Stimulated activated naive B cell treated with anti-CD40 and anti-IgM and Interleukin-4, amounts not matched to agents 10 μg/mL and 1 μg/mL and 100 μg/mL, for 72 hours (primary cell): ENCODE data around the gene LARGE1.

ENCODE experiments used
- ATAC-seq, 2 donors: fragments of 150-1000 bp; cut with Tn5 transposase; replicated peaks; 2 replicates each; pipeline ENCODE4 v1.10.0; 2021; ENCODE audit warnings: moderate library complexity in 1 of 2
- DNase-seq: peaks from one replicate; pipeline ENCODE4 v3.0.0; 2021
- H3K27ac Mint-ChIP-seq: one replicate; pipeline ENCODE4 v1.8.0; 2022; ENCODE audit warnings: mild to moderate bottlenecking, mixed read lengths
- H3K27me3 Mint-ChIP-seq, 2 donors: one replicate each; pipeline ENCODE4 v1.8.0; 2022; ENCODE audit warnings: mixed read lengths in 2 of 2
- H3K36me3 Mint-ChIP-seq, 2 donors: one replicate each; pipeline ENCODE4 v1.8.0; 2022; ENCODE audit warnings: mixed read lengths in 2 of 2, mild to moderate bottlenecking in 1 of 2
- H3K4me1 Mint-ChIP-seq, 2 donors: one replicate each; pipeline ENCODE4 v1.8.0; 2022; ENCODE audit warnings: mixed read lengths in 2 of 2, mild to moderate bottlenecking in 1 of 2
- H3K4me3 Mint-ChIP-seq, 2 donors: one replicate each; pipeline ENCODE4 v1.8.0; 2022; ENCODE audit warnings: mild to moderate bottlenecking in 2 of 2, mixed read lengths in 2 of 2, moderate library complexity in 1 of 2
- H3K9me3 Mint-ChIP-seq, 2 donors: one replicate each; pipeline ENCODE4 v1.8.0; 2022; ENCODE audit warnings: mixed read lengths in 2 of 2, mild to moderate bottlenecking in 1 of 2

LARGE1 gene

DNA sequence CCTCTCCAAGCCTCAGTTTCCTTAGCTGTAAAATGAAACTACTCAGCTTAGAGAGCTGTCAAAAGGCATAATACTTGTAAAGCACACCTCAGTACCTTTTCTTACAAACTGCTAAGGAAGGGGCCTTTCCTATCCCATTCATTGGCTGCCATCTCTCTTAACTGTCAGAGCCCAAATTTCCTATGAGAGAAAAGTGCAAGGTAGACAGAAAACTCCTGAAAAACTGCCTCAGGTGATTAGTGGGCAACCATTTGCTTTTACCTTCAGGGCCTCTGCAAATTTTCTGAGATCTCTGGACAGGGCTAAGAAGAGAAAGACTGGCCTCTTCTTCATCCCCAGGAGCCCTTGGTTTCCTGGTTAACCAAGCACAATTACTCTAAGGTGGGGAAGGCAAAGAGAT lies 13.8 kb downstream of the LARGE1 start:
- H3K9me3 Mint-ChIP-seq, result no peaks in the 10 kb centered on the region
- peaks cover 24 to 25% of the 10 kb centered on the region in 2 donors for H3K4me1 Mint-ChIP-seq
- DNase-seq, result no peak
- no peak overlapping the region for H3K27ac Mint-ChIP-seq
- no peak overlapping the region for H3K4me3 Mint-ChIP-seq
- H3K27me3 Mint-ChIP-seq, result peaks cover 0 to 5% of the 10 kb centered on the region in 2 donors
- ATAC-seq, result no peak
- peaks cover 4 to 19% of the 10 kb centered on the region in 2 donors for H3K36me3 Mint-ChIP-seq

DNA sequence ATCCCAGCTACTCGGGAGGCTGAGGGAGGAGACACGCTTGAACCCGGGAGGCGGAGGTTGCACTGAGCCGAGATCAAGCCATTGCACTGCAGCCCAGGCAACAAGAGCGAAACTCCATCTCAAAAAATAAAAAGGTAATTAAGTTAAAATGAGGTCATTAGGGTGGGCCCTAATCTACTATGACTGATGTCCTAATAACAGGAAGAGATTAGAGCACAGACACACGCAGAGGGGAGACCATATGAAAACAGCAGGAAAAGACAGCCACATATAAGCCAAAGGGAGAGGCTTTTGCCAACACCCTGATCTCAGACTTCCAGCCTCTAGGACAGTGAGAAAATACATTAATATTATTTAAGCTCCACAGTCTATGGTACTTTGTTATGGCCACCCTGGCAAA lies 17.3 kb downstream of the LARGE1 start:
- Mint-ChIP-seq H3K36me3 (peaks cover 1 to 6% of the 10 kb centered on the region in 2 donors), H3K4me1 (peaks cover 24 to 39% of the 10 kb centered on the region in 2 donors), H3K27me3 (peaks cover 0 to 5% of the 10 kb centered on the region in 2 donors), H3K27ac (no peak overlapping the region), H3K4me3 (no peak overlapping the region), H3K9me3 (no peaks in the 10 kb centered on the region)
- DNase-seq, result no peak
- ATAC-seq, result no peak

DNA sequence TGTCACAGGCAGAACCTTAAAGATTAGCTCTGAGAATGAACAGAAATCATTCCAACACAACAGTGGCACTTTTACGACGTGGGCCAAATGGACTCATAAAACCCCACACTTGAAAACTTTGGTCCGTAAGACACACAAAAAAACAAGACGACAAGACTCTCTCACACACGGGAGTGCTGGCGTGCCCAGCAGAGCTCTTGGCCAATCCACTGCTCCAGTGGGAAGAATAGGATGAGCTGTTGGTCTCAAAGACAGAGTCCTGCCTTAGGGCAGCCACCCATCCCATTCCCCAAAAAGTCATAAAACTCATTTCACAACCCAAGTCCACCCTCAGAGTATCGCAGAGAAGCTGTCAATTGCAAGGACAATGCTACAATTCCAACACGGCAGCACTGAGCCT lies 18.2 kb downstream of the LARGE1 start:
- H3K4me1 Mint-ChIP-seq, result peaks cover 27 to 46% of the 10 kb centered on the region in 2 donors
- ATAC-seq (no peak), DNase-seq (no peak)
- H3K27me3 Mint-ChIP-seq, result peaks cover 0 to 5% of the 10 kb centered on the region in 2 donors
- no peaks in the 10 kb centered on the region for H3K9me3 Mint-ChIP-seq
- H3K27ac Mint-ChIP-seq, result no peak overlapping the region
- no peak overlapping the region for H3K4me3 Mint-ChIP-seq
- peaks cover 0 to 6% of the 10 kb centered on the region in 2 donors for H3K36me3 Mint-ChIP-seq

DNA sequence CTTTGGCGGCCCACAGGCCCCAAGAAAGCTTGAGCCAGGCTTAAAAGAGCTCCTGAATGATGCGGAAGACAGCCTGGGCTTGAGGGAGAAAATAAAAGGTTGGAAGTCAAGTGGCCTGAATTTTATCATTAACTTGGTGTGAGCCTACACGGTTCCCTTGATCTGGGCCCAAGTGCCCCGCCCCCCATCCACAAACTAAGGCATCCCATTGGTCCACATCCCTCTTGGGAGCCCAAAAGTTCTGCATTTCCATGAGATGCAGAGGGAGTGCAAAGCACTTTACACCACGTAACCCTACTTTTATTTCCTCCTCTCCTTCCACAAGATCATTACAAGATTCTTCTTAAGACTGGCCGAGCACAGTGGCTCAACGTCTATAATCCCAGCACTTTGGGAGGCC lies 22.2 kb downstream of the LARGE1 start:
- Mint-ChIP-seq H3K4me3 (no peak overlapping the region), H3K4me1 (peaks cover 50 to 65% of the 10 kb centered on the region in 2 donors)
- no peak for ATAC-seq

DNA sequence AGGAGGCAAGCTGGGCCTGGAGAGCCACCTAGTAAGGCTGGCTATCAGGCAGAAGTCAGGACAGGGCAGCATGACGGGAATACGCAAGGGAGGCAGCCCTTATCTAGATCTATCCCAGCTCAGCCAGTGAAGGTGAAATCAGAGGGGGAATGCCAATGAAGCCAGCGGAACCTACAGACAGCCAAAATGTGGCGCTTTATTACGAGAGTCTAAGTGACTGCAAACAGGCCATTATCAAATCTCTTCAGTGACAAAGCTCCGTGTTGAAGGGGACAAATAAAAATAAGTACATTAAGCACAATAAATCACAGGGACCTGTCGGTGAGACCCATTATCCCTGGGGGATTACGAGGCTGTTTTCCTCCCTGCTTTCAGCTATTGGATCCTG lies 22.8 kb downstream of the LARGE1 start:
- Mint-ChIP-seq H3K4me3 (peak overlapping the region in 1 of 2 donors; percentile 18), H3K9me3 (peaks cover 4% of the 10 kb centered on the region in 2 donors), H3K36me3 (peaks cover 5 to 19% of the 10 kb centered on the region in 2 donors), H3K27ac (no peak overlapping the region), H3K27me3 (peaks cover 0 to 5% of the 10 kb centered on the region in 2 donors), H3K4me1 (peaks cover 51 to 68% of the 10 kb centered on the region in 2 donors)
- no peak for ATAC-seq
- no peak for DNase-seq

More for the DNA sequence above, 22.2 kb downstream of the LARGE1 start:
- Mint-ChIP-seq H3K27ac (no peak overlapping the region), H3K9me3 (peaks cover 4% of the 10 kb centered on the region in 2 donors), H3K36me3 (peaks cover 5 to 19% of the 10 kb centered on the region in 2 donors), H3K27me3 (peaks cover 0 to 5% of the 10 kb centered on the region in 2 donors)
- no peak for DNase-seq

DNA sequence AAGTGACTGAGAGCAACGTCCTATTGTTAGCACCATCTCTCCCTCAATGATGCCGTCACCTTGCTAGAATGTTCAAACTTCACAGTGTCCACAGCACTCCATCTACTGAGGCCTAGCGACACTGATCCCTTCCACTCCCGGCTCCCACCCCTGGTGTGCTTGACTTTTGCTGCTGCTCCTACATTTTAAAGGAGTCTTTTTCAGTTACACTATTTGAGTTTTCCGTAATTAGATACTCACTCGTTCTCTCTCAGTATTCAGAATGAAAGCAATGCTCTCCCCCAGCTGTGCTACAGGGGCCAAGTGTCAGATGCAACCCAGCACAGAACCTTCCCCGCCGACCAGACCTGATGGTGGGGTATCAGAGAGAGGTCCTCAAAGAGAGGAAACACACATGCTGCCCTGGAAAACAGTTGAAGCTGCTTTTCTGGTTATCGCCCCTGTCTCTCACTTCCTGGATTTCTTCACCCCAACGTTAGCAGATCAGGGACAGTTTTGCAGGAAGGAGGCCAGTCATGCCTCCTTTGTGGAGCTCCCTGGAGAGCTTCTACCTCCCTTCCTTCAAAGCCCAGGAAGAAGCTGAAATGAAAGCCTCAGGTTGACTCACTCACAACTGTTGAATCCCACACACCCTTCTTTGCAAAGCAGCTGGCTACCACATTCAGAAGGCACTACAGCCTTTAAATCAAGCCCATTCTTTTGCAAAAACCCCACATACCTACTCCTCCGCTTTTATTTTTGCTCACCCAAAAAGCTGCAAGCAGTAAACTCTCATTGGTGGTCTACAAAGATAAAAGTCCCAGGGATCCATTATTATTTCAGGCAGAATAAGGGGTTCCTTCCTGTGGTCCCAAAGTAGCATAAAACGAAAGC lies 23.5 kb downstream of the LARGE1 start:
- H3K27ac Mint-ChIP-seq, result peak overlapping the region; percentile 85
- H3K27me3 Mint-ChIP-seq, result no peaks in the 10 kb centered on the region
- DNase-seq (no peak), ATAC-seq (peak; percentile 52 to 71)
- H3K4me3 Mint-ChIP-seq, result peak overlapping the region in 1 of 2 donors; percentile 18
- peaks cover 4% of the 10 kb centered on the region in 2 donors for H3K9me3 Mint-ChIP-seq
- peaks cover 55 to 68% of the 10 kb centered on the region in 2 donors for H3K4me1 Mint-ChIP-seq
- peaks cover 5 to 19% of the 10 kb centered on the region in 2 donors for H3K36me3 Mint-ChIP-seq

DNA sequence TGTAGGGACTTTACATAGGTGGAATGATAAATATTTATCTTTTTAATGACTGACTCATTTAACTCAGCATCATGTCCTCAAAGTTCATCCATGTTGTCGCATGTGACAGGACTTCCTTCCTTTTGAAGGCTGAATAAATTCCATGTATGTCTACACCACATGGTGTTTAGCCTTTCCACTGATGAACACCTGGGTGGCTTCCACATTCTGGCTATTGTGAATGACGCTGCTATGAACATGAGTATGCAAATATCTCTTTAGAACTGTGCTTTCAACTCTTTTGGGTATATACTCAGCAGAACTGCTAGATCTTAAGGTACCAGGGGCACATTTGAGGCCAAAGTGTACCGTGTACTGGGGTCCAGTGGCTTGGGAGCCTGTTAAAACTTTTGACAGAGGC lies 24.1 kb downstream of the LARGE1 start:
- peak; percentile 67 to 79 for ATAC-seq
- peak overlapping the region; percentile 85 for H3K27ac Mint-ChIP-seq

DNA sequence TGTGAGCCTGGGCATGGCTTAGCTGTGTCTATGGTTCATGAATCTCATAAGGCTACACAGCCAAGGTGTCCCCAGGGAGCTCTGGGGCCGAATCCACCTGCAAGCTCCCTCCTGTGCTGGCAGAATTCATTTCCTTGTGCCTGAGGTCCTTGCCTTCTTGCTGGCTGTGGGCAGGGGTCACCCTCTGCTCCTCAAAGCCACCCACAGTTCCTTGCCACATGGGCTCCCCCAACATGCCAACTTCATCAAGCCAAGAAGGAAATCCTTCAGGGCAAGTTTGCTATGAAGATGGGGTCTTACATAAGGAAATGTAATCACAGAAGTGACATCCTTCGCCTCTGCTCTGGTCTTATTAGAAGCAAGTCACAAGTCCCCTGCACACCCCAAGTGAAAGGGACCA lies 24.8 kb downstream of the LARGE1 start:
- Mint-ChIP-seq H3K36me3 (peaks cover 5 to 19% of the 10 kb centered on the region in 2 donors), H3K4me1 (peaks cover 55 to 65% of the 10 kb centered on the region in 2 donors), H3K4me3 (no peak overlapping the region)

More for the DNA sequence above, 24.1 kb downstream of the LARGE1 start:
- Mint-ChIP-seq H3K4me1 (peaks cover 55 to 68% of the 10 kb centered on the region in 2 donors), H3K9me3 (peaks cover 4% of the 10 kb centered on the region in 2 donors), H3K27me3 (no peaks in the 10 kb centered on the region), H3K4me3 (peak overlapping the region in 1 of 2 donors; percentile 8), H3K36me3 (peaks cover 5 to 19% of the 10 kb centered on the region in 2 donors)
- peak; percentile 4 for DNase-seq

DNA sequence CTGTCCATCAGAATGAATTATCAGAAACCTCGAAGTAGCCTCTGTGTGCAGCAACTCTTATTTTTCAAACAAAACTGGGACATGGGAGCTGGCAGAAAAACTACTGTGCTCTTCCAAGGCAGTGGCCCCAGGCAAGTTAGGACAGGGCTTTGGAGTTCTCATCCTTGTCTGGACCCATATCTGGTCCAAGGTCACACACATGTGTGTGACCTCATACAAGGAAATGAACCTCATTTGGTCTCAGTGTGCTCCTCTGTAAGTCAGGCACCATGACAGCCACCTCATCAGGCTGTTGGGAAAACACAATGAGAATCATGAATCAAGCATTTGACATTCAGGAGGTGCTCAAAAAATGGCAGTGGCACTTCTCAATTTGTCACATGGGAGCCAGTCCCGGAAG lies 25.8 kb downstream of the LARGE1 start:
- H3K4me3 Mint-ChIP-seq, result no peak overlapping the region
- ATAC-seq (no peak), DNase-seq (no peak)
- peaks cover 5 to 13% of the 10 kb centered on the region in 2 donors for H3K36me3 Mint-ChIP-seq
- peaks cover 4% of the 10 kb centered on the region in 2 donors for H3K9me3 Mint-ChIP-seq
- H3K27ac Mint-ChIP-seq, result peak overlapping the region; percentile 57
- H3K4me1 Mint-ChIP-seq, result peaks cover 52 to 68% of the 10 kb centered on the region in 2 donors
- no peaks in the 10 kb centered on the region for H3K27me3 Mint-ChIP-seq

More for the DNA sequence above, 24.8 kb downstream of the LARGE1 start:
- Mint-ChIP-seq H3K27ac (no peak overlapping the region), H3K27me3 (no peaks in the 10 kb centered on the region), H3K9me3 (peaks cover 4% of the 10 kb centered on the region in 2 donors)
- no peak for DNase-seq
- ATAC-seq, result no peak

DNA sequence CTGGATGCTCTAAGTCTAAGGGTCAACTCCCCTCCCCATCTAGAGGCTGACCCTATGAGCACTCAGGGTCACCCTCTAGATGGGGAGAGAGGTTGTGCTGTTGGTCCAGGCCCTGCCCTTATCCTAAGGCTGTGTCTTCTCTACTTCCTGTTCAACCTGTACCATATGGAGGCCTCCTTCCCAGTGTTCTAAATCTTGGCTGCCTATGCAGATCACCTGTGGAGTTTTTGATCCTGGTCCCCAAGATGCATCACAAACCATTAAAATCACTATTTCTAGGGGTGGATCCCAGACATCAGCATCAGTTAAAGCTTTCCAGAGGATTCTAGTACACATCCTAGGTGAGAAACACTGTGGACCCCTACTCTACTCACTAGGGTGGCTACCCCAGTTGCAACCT lies 26.2 kb downstream of the LARGE1 start:
- no peak overlapping the region for H3K27ac Mint-ChIP-seq

DNA sequence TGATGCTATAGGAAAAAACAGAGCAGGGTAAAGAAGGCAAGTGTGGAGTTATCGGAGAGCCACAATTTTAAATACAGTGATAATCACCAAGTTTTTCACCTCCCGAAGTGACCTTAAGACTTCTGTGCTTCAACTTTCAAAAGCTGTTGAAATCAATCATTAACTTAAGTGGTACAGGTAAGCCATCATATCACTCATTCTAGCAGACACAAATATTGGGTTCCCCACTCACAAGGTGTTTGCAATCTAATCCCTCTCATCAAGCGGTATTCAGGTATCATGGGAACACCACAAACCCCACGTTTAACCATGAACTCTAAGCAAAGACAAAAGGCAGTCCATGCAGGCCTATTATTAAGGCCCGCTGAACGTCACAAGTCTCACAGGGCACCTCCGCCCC lies 26.8 kb downstream of the LARGE1 start:
- peaks cover 54 to 72% of the 10 kb centered on the region in 2 donors for H3K4me1 Mint-ChIP-seq

More for the DNA sequence above, 26.2 kb downstream of the LARGE1 start:
- peaks cover 5 to 13% of the 10 kb centered on the region in 2 donors for H3K36me3 Mint-ChIP-seq
- H3K4me1 Mint-ChIP-seq, result peaks cover 54 to 70% of the 10 kb centered on the region in 2 donors
- DNase-seq (no peak), ATAC-seq (no peak)
- H3K4me3 Mint-ChIP-seq, result no peak overlapping the region
- peaks cover 4% of the 10 kb centered on the region in 2 donors for H3K9me3 Mint-ChIP-seq
- no peaks in the 10 kb centered on the region for H3K27me3 Mint-ChIP-seq

DNA sequence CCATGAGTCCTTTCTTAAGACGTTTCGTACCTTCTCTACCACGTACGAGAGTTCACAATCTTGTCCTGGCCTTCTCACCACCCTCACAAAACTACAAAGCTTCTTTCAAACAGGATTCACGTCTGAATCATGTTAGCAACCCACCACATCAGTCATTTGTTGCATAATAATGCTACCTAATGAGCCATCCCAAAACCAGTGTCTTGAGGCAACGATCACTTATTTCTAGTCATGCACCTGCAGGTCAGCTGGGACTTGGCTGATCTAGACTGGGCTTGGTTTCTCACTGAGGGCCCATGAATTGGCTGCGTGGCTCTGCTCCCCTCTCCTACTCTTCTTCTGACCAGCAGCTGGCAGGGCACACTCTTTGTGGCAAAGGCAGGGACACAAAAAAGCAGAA lies 28.3 kb downstream of the LARGE1 start:
- H3K36me3 Mint-ChIP-seq, result peaks cover 7 to 17% of the 10 kb centered on the region in 2 donors
- DNase-seq (no peak), ATAC-seq (no peak)
- peaks cover 48 to 64% of the 10 kb centered on the region in 2 donors for H3K4me1 Mint-ChIP-seq
- peak overlapping the region; percentile 27 for H3K27ac Mint-ChIP-seq
- H3K4me3 Mint-ChIP-seq, result no peak overlapping the region
- H3K27me3 Mint-ChIP-seq, result no peaks in the 10 kb centered on the region
- peaks cover 4% of the 10 kb centered on the region in 2 donors for H3K9me3 Mint-ChIP-seq

More for the DNA sequence above, 26.8 kb downstream of the LARGE1 start:
- DNase-seq (no peak), ATAC-seq (no peak)
- Mint-ChIP-seq H3K27me3 (no peaks in the 10 kb centered on the region), H3K36me3 (peaks cover 5 to 13% of the 10 kb centered on the region in 2 donors), H3K27ac (no peak overlapping the region), H3K4me3 (no peak overlapping the region), H3K9me3 (peaks cover 4% of the 10 kb centered on the region in 2 donors)

DNA sequence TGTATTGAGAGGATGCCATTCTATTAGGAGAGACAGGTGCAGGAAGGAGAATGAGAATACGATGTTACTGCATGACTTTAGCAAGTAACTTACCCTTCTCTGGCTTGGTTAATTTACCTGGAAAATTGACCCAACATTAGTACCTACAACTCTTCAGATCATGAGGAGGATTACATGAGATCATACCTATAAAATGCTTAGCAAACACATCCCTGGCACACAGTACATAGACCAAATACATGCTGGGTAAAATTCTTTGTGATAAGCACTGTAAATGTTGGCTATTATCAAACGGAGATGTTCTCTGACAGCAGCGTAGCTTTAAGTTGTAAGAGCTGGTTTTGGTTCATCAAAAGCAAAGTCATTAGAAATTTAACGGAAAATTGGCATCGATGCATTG lies 28.8 kb downstream of the LARGE1 start:
- H3K9me3 Mint-ChIP-seq, result peaks cover 4% of the 10 kb centered on the region in 2 donors
- DNase-seq, result no peak
- peaks cover 4 to 17% of the 10 kb centered on the region in 2 donors for H3K36me3 Mint-ChIP-seq
- H3K4me1 Mint-ChIP-seq, result peaks cover 44 to 59% of the 10 kb centered on the region in 2 donors
- H3K27ac Mint-ChIP-seq, result no peak overlapping the region
- H3K27me3 Mint-ChIP-seq, result no peaks in the 10 kb centered on the region
- ATAC-seq, result no peak
- H3K4me3 Mint-ChIP-seq, result no peak overlapping the region

DNA sequence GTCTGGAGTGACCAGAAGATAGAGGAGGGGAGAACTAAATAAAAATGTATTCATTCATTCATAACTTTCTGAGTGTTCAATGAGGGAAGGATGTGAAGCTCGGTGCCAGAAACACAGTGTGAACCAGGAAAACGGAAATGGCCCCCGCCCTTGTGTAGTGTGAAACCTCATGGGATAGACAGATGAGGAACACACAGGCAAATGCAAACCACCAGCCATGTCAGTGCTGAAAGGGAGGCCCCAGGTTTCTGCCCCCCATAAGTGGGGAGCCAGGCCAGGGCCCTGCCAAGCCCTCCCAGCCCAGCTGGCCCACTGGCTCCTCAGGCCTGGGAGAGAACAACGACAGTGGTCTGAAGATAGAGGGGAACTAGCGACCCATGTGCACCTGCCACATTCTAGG lies 30.5 kb downstream of the LARGE1 start:
- no peaks in the 10 kb centered on the region for H3K27me3 Mint-ChIP-seq
- no peaks in the 10 kb centered on the region for H3K9me3 Mint-ChIP-seq
- DNase-seq (no peak), ATAC-seq (peak; percentile 16 to 42)
- H3K4me1 Mint-ChIP-seq, result peaks cover 36 to 51% of the 10 kb centered on the region in 2 donors
- H3K36me3 Mint-ChIP-seq, result peaks cover 2 to 4% of the 10 kb centered on the region in 2 donors
- peak overlapping the region; percentile 37 for H3K27ac Mint-ChIP-seq
- no peak overlapping the region for H3K4me3 Mint-ChIP-seq
